Right lobe of liver (tissue), 4 donors: ENCODE results near the gene PDPR.

Experiments used
- POLR2A ChIP-seq: fragments of 450-650 bp; IDR thresholded peaks from one replicate; pipeline ENCODE4 v1.6.1; 2017; ENCODE audit warnings: antibody characterized with exemption, mild to moderate bottlenecking
- TF ChIP-seq, protein P1 (sequence below), 4 donors: fragments of 200-600 bp in 3 of 4; fragments of 450-650 bp in 1 of 4; IDR thresholded peaks; one replicate each; pipeline versions ENCODE4 v1.5.1 to v1.8.0; 2016 to 2022; ENCODE audit warnings: antibody characterized with exemption in 4 of 4, mild to moderate bottlenecking in 2 of 4
- donor health status: DM: no; HTN: no; CAD: no.
- donor health status: DM: no; HTN: no; CAD: no.
- donor health status: DM: no; HTN: yes; CAD: no.

DNA sequence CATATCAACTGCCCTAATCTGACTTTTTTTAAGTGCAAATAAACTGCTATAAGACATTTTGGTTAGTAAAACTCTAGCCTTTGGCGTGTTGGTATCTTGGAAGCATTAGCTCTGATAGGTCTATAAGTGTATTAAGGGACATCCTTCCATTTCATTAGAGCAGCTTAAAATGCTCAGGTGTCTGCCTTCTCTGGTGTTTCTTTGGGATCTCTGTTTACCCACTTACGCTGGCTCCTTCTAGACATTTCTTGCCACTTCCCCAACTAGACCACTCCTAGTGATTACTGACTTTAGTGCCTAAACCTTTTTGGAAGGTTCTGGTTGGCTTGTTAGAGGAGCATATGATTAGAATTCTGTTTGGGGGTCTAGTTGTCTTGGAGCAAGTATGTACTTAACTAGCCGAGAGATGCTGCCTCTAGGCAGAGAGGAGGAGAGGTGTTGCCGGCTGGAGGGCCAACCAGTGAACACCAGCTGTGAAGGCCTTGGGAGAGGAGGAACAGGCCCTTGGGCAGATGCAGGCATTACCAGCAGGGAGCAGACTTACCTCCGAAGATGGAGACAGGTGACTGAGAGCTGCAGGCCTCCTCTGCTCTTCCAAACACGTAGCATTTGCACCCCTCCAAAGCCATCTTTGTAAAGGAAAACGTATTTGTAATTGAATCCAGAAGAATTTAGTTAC, 44.3 kb downstream of the PDPR start:
- TF ChIP-seq, protein P1, sequence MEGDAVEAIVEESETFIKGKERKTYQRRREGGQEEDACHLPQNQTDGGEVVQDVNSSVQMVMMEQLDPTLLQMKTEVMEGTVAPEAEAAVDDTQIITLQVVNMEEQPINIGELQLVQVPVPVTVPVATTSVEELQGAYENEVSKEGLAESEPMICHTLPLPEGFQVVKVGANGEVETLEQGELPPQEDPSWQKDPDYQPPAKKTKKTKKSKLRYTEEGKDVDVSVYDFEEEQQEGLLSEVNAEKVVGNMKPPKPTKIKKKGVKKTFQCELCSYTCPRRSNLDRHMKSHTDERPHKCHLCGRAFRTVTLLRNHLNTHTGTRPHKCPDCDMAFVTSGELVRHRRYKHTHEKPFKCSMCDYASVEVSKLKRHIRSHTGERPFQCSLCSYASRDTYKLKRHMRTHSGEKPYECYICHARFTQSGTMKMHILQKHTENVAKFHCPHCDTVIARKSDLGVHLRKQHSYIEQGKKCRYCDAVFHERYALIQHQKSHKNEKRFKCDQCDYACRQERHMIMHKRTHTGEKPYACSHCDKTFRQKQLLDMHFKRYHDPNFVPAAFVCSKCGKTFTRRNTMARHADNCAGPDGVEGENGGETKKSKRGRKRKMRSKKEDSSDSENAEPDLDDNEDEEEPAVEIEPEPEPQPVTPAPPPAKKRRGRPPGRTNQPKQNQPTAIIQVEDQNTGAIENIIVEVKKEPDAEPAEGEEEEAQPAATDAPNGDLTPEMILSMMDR (IDR thresholded peaks at IDR 0.05) = no peak
- TF ChIP-seq POLR2A = no peak
